Heart left ventricle (tissue), 13 donors: Measurements from ENCODE around the gene IGF2R.

Experiments used
- POLR2A ChIP-seq, 2 donors: fragments of 450-650 bp; IDR thresholded peaks; one replicate each; pipeline ENCODE4 v1.6.1; 2017; ENCODE audit warnings: antibody characterized with exemption in 2 of 2, mild to moderate bottlenecking in 2 of 2, moderate library complexity in 2 of 2
- TF ChIP-seq, protein P1 (sequence below), 12 donors: fragments of 200-600 bp; sonication (generic) in 4 of 12; IDR thresholded peaks; one replicate each; pipeline versions ENCODE4 v1.5.0 to v1.8.0; 2018 to 2022; ENCODE audit warnings: antibody characterized with exemption in 12 of 12, mild to moderate bottlenecking in 5 of 12
- donor health status: ischemic (EF 13 %, LVEDD 7.1; RV severe dilation, severe dysfunction).
- donor health status: DM: no; HTN: yes; CAD: no.
- donor health status: DM: no; HTN: no; CAD: no.
- donor health status: ischemic (EF 25% LVEDD 6.9; RV normal size, moderate dysfunction).
- donor health status: ischemic (EF 25% LVEDD 5.7; RV mildly dilated, moderate dysfunction).
- donor health status: ischemic (EF 35%, LVEDD 5.7; RV mildly dilated, moderate dysfunction).
- donor health status: nonischemic (EF 11% LVEDD 7.7; RV severe dilation, severe dysfunction).
- donor health status: DM: yes; HTN: yes; CAD: no.
- donor health status: PGD.
- donor health status: ischemic (EF 29% LVEDD 5.4; RV normal size, mild dysfunction).
- donor health status: nonischemic (EF 23%, LVEDD 6.1; RV moderate dilation, normal function).

DNA sequence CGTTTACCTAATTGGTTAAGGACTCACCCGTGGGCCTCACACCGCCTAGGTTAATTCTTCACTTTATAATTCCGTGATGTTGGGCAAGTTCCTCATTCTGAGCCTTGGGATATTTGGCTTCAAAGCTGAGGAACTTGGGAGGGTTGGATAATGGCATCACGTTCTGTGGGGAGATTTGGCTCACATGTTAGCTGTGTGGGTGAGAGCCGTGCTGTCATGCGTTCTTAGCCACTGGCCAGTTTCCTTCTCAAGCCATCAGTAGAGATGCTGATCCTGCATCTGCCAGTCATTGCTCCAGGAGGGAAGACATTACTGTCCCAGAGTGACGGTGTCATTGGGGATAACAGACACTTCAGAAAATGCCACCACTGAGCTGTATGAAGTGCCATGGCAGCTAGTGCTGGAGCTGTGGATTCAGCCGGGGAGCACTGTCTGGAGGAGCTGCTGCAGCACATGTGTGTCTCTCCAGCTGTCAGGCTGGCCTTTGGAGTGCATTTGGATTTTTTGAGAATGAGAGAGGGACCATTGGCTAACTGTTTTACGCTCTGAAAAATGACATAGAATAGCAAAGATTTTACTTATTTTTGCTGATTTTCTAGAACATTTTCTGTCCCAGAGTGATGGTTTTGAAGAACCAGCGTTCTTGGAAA lies 16.5 kb downstream of the IGF2R start:
- TF ChIP-seq, protein P1, sequence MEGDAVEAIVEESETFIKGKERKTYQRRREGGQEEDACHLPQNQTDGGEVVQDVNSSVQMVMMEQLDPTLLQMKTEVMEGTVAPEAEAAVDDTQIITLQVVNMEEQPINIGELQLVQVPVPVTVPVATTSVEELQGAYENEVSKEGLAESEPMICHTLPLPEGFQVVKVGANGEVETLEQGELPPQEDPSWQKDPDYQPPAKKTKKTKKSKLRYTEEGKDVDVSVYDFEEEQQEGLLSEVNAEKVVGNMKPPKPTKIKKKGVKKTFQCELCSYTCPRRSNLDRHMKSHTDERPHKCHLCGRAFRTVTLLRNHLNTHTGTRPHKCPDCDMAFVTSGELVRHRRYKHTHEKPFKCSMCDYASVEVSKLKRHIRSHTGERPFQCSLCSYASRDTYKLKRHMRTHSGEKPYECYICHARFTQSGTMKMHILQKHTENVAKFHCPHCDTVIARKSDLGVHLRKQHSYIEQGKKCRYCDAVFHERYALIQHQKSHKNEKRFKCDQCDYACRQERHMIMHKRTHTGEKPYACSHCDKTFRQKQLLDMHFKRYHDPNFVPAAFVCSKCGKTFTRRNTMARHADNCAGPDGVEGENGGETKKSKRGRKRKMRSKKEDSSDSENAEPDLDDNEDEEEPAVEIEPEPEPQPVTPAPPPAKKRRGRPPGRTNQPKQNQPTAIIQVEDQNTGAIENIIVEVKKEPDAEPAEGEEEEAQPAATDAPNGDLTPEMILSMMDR (IDR thresholded peaks at IDR 0.05), result no peak
- TF ChIP-seq POLR2A (IDR thresholded peaks at IDR 0.05), result no peak
